Measurements from ENCODE around the gene CCDC191.

GRCh38 chr3:113968986-113969385 lies 87.3 kb downstream of the CCDC191 start:
- TF ChIP-seq CTCF (IDR thresholded peaks at IDR 0.05; ENCODE audit: low read length): no peak
- TF ChIP-seq EZH2 (IDR thresholded peaks at IDR 0.05; ENCODE audit: borderline replicate concordance, low read length): no peak

All from OCI-LY1 (cell line).